Measurements from ENCODE around the gene RNASE12. TPM values are rescaled to one million over a fixed set of nuclear protein-coding genes. Genes with fewer than 3 reads are reported as not detected.

The RNASE12 gene
- total and polyA plus RNA-seq, 9 of the 15 experiments (the other 6 are each of a cell fraction or from before 2014, with no cell fraction given), result 0.24 TPM; not detected in 8

DNA sequence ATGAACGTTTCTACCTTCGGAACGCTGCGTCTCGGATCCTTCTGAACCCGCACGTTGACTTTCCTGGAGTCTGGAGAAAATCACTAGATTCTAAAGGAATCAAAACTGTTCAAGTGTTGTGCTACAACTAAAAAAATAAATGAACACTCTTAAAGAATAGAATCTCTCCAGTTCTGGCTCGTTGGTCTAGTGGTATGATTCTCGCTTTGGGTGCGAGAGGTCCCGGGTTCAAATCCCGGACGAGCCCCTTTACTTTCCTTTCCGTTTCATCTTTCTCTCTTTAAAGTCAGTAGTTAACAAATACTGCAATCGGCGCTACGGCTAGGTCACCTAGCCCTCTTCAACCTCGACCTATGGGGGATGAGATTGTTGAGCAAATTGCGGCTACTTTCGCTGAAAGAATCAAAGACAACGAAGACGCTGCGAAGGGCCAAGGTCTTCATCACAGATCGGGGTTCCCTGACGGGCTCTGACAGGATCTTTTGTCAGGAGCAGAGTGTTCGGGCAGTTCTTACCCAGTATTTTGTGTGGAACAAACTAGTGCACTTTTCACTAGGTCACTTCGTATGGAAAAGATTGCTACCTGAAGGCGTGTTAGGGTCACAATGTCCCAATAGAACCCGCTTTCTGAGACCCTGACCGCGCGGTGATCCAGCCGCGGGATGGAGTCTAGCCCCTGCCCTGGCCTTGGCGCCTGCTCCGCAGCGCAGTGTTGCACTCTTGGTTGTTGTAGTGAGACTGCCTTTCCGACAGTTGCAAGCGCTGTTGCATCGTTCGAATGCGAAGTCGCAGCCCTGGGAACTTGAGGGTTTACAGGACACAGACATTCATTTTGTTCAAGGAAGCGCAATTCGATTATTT, 41.9 kb upstream of the RNASE12 start (continued):
- TF ChIP-seq RBM17 (IDR thresholded peaks at IDR 0.05; ENCODE audit: borderline replicate concordance, low read depth, low read length) (no peak), NCOA1 (IDR thresholded peaks at IDR 0.05; ENCODE audit: low read depth) (0 out of 2 replicates have a peak, but pooled peaks have one; percentile 12), ZNF57 (CRISPR knock-in tag; IDR thresholded peaks at IDR 0.05) (no peak), PHB (CRISPR knock-in tag; IDR thresholded peaks at IDR 0.05) (no peak), SRSF7 (optimal IDR thresholded peaks at IDR 0.05; ENCODE audit: low read depth, low read length) (no peak), MTA2 (IDR thresholded peaks at IDR 0.05; ENCODE audit: low read depth) (no peak), ETV1 (tag; conservative IDR thresholded peaks at IDR 0.05; ENCODE audit: low read depth) (no peak; the same call in 1 of the 2 replicates), CREBBP (IDR thresholded peaks at IDR 0.05; ENCODE audit: low read depth, low read length) (no peak), ZZZ3 (IDR thresholded peaks at IDR 0.05) (no peak)
- TF ChIP-seq, protein P1, sequence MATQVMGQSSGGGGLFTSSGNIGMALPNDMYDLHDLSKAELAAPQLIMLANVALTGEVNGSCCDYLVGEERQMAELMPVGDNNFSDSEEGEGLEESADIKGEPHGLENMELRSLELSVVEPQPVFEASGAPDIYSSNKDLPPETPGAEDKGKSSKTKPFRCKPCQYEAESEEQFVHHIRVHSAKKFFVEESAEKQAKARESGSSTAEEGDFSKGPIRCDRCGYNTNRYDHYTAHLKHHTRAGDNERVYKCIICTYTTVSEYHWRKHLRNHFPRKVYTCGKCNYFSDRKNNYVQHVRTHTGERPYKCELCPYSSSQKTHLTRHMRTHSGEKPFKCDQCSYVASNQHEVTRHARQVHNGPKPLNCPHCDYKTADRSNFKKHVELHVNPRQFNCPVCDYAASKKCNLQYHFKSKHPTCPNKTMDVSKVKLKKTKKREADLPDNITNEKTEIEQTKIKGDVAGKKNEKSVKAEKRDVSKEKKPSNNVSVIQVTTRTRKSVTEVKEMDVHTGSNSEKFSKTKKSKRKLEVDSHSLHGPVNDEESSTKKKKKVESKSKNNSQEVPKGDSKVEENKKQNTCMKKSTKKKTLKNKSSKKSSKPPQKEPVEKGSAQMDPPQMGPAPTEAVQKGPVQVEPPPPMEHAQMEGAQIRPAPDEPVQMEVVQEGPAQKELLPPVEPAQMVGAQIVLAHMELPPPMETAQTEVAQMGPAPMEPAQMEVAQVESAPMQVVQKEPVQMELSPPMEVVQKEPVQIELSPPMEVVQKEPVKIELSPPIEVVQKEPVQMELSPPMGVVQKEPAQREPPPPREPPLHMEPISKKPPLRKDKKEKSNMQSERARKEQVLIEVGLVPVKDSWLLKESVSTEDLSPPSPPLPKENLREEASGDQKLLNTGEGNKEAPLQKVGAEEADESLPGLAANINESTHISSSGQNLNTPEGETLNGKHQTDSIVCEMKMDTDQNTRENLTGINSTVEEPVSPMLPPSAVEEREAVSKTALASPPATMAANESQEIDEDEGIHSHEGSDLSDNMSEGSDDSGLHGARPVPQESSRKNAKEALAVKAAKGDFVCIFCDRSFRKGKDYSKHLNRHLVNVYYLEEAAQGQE (IDR thresholded peaks at IDR 0.05; ENCODE audit: borderline replicate concordance), result no peak
- TF ChIP-seq, protein P1 (CRISPR knock-in tag; IDR thresholded peaks at IDR 0.05; ENCODE audit: low read depth), result no peak
- TF ChIP-seq, protein P2, sequence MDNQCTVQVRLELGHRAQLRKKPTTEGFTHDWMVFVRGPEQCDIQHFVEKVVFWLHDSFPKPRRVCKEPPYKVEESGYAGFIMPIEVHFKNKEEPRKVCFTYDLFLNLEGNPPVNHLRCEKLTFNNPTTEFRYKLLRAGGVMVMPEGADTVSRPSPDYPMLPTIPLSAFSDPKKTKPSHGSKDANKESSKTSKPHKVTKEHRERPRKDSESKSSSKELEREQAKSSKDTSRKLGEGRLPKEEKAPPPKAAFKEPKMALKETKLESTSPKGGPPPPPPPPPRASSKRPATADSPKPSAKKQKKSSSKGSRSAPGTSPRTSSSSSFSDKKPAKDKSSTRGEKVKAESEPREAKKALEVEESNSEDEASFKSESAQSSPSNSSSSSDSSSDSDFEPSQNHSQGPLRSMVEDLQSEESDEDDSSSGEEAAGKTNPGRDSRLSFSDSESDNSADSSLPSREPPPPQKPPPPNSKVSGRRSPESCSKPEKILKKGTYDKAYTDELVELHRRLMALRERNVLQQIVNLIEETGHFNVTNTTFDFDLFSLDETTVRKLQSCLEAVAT (IDR thresholded peaks at IDR 0.05), result no peak
- TF ChIP-seq, protein P3, sequence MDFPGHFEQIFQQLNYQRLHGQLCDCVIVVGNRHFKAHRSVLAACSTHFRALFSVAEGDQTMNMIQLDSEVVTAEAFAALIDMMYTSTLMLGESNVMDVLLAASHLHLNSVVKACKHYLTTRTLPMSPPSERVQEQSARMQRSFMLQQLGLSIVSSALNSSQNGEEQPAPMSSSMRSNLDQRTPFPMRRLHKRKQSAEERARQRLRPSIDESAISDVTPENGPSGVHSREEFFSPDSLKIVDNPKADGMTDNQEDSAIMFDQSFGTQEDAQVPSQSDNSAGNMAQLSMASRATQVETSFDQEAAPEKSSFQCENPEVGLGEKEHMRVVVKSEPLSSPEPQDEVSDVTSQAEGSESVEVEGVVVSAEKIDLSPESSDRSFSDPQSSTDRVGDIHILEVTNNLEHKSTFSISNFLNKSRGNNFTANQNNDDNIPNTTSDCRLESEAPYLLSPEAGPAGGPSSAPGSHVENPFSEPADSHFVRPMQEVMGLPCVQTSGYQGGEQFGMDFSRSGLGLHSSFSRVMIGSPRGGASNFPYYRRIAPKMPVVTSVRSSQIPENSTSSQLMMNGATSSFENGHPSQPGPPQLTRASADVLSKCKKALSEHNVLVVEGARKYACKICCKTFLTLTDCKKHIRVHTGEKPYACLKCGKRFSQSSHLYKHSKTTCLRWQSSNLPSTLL (IDR thresholded peaks at IDR 0.05), result 0 out of 2 replicates have a peak, but pooled peaks have one; percentile 24
- TF ChIP-seq, protein P4, sequence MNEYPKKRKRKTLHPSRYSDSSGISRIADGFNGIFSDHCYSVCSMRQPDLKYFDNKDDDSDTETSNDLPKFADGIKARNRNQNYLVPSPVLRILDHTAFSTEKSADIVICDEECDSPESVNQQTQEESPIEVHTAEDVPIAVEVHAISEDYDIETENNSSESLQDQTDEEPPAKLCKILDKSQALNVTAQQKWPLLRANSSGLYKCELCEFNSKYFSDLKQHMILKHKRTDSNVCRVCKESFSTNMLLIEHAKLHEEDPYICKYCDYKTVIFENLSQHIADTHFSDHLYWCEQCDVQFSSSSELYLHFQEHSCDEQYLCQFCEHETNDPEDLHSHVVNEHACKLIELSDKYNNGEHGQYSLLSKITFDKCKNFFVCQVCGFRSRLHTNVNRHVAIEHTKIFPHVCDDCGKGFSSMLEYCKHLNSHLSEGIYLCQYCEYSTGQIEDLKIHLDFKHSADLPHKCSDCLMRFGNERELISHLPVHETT (CRISPR knock-in tag; conservative IDR thresholded peaks at IDR 0.05 in 1 of 2, IDR thresholded peaks at IDR 0.05 in 1 of 2), result no peak

Measured in K562 (cell line).